Right cardiac atrium (tissue), 5 donors: Measurements from ENCODE around the gene SDHA. TPM values are rescaled to one million over a fixed set of nuclear protein-coding genes. Genes with fewer than 3 reads are reported as not detected.
"Not testable (repeated sequence)": the region's sequence is repeated elsewhere in the genome, so short reads cannot be mapped to it uniquely, and the experiment has no call there.

Experiments used
- ATAC-seq, 2 donors: fragments of 200-7000 bp; cut with Tn5 transposase; one replicate each; pipeline versions ENCODE4 v1.8.0 to v1.9.1; 2020; ENCODE audit warnings: moderate library complexity in 2 of 2, mild to moderate bottlenecking in 1 of 2
- DNase-seq, 3 donors: peaks; one replicate each; pipeline ENCODE4 v3.0.0-alpha.2; 2020
- H3K27ac ChIP-seq: one replicate; pipeline ENCODE4 v1.5.1; 2013; ENCODE audit warnings: mild to moderate bottlenecking, low read length, control low read depth, moderate library complexity
- H3K27me3 ChIP-seq: one replicate; pipeline ENCODE4 v1.6.1; 2013; ENCODE audit not compliant: control insufficient read depth, insufficient read depth
- H3K4me1 ChIP-seq: one replicate; pipeline ENCODE4 v1.6.1; 2013; ENCODE audit warnings: low read length; ENCODE audit not compliant: control insufficient read depth, insufficient read depth
- H3K4me3 ChIP-seq: one replicate; pipeline ENCODE4 v1.5.1; 2013; ENCODE audit warnings: low read length, control low read depth
- H3K9me3 ChIP-seq: one replicate; pipeline ENCODE4 v1.6.1; 2013; ENCODE audit warnings: low read length; ENCODE audit not compliant: control insufficient read depth
- WGBS: extraction: QIAGEN DNeasy Blood & Tissue Kit; methylation state at CpG from one replicate; pipeline ENCODE4 v1.1.7; 2013; 5-methylcytosine and 5-hydroxymethylcytosine counted together
- intact Hi-C, 4 donors: fragments of 100-400 bp; cut with DNase I; formaldehyde crosslinking; loops; one replicate each; pipeline versions ENCODE4 v1.11.0 to v1.14.0; 2022 to 2023
- polyA plus RNA-seq: library from polyadenylated mRNA; stranded (reverse); fragments of 200-250 nt; gene quantifications from one replicate; pipeline ENCODE4 v1.2.3, GENCODE V29; 2013
- total RNA-seq, 4 donors: library from RNA; stranded (reverse); fragmentation: NEBNext Ultra II Directional; extraction: Animal tissue kit (Norgen Biotek cat#: 25700); gene quantifications; one replicate each; pipeline ENCODE4 v1.2.1, GENCODE V29; 2021
- donor health status: healthy with polysubstance abuse.
- donor health status: DM: no; HTN: yes; CAD: no.
- donor health status: DM: no; HTN: no; CAD: no.
- donor health status: DM: no; HTN: yes; CAD: no; lungs with severe emphysema.
- donor health status: DM: yes; HTN: yes; CAD: no.

SDHA gene
- total and polyA plus RNA-seq, 5 donors, result 370 to 605 (median 428) TPM

DNA sequence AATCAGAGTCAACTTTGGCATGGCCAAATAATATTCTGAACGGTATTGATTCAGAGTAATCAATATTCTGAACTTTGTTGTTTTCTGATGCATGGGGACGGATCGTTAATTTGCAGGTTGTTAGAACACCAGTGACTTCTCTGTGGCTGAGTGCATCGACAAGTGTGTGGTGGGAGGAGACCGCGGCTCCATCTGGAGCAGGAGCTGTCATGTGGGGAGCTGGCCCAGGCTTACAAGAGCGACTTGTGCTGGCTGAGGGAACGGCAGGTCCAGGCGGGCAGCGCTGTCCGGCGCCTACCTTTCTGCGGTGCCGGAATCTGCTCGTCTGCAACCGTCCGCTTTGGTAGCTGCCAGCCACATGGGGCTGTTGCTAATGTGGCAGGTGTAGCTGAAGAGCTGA is 9.3 kb downstream of the SDHA start:
- H3K27ac ChIP-seq, H3K27me3 ChIP-seq, ATAC-seq, H3K4me1 ChIP-seq, H3K4me3 ChIP-seq, H3K9me3 ChIP-seq, DNase-seq, intact Hi-C loops: not testable (repeated sequence)
- WGBS, result 94% methylated on average over 16 of the region's 17 CpGs

DNA sequence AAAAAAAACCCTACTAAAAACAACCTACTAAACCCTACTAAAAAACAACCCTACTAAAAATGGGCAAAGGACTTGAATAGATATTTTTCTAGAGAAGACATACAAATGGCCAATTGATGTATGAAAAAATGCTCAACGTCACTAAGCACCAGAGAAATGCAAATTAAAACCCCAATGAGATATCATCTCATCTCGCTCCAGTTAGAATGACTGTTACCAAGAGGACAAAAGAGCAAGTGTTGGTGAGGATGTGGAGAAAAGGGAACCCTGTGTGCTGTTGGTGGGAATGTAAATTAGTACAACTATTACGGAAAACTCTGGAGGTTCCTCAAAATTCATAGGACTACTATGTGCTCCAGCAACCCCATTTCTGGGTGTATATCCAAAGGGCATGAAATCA is 10.8 kb downstream of the SDHA start:
- no peak for ATAC-seq
- DNase-seq, result no peak
- intact Hi-C loops, result no loop called here
- WGBS, result 88% methylated on average over 3 of the region's 3 CpGs
- H3K4me1 ChIP-seq, result no peaks in the 10 kb centered on the region
- H3K9me3 ChIP-seq, result no peaks in the 10 kb centered on the region
- no peak overlapping the region for H3K27ac ChIP-seq
- no peaks in the 10 kb centered on the region for H3K27me3 ChIP-seq
- no peak overlapping the region for H3K4me3 ChIP-seq

DNA sequence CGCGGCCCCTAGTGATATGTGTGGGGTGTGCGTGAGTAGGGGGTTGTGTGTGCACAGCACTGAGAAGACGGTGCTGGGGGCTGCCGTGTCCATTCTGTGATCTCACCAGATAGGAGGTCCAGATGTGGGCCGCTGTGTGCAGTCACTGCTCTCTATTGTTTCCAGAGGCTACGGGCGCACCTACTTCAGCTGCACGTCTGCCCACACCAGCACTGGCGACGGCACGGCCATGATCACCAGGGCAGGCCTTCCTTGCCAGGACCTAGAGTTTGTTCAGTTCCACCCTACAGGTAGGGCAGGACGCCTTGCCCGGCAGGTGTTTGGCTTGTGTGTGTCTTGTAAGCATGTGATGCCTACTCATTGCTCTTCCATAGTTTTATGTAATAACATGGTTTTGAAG is 12.6 kb downstream of the SDHA start:
- DNase-seq, result no peak
- intact Hi-C loops, result no loop called here
- Histone ChIP-seq H3K9me3 (no peaks in the 10 kb centered on the region), H3K27me3 (no peaks in the 10 kb centered on the region), H3K4me1 (no peaks in the 10 kb centered on the region), H3K27ac (no peak overlapping the region), H3K4me3 (no peak overlapping the region)
- ATAC-seq, result peak in 1 of 2 donors; percentile 33
- WGBS, result 95% methylated on average over 14 of the region's 14 CpGs

- H3K4me1 ChIP-seq, result no peaks in the 10 kb centered on the region
- no peaks in the 10 kb centered on the region for H3K9me3 ChIP-seq
- H3K27ac ChIP-seq, result no peak overlapping the region
- DNase-seq, result no peak
- 85% methylated on average over 13 of the region's 13 CpGs for WGBS
- H3K27me3 ChIP-seq, result no peaks in the 10 kb centered on the region
- ATAC-seq, result no peak
- intact Hi-C loops, result no loop called here
- H3K4me3 ChIP-seq, result no peak overlapping the region
These were observed 13.5 kb downstream of the SDHA start for GRCh38 chr5:231661-232060.

GRCh38 chr5:233426-233825 is 15.3 kb downstream of the SDHA start:
- ATAC-seq, intact Hi-C loops: not testable (repeated sequence)

GRCh38 chr5:234450-234849 is 16.3 kb downstream of the SDHA start:
- no peaks in the 10 kb centered on the region for H3K9me3 ChIP-seq
- ATAC-seq (no peak), DNase-seq (no peak)
- H3K4me1 ChIP-seq, result no peaks in the 10 kb centered on the region
- intact Hi-C loops, result no loop called here
- H3K4me3 ChIP-seq, result no peak overlapping the region
- H3K27me3 ChIP-seq, result no peaks in the 10 kb centered on the region
- WGBS, result 92% methylated on average over 8 of the region's 8 CpGs
- H3K27ac ChIP-seq, result no peak overlapping the region

More at GRCh38 chr5:233426-233825, 15.3 kb downstream of the SDHA start:
- H3K27ac ChIP-seq, DNase-seq, H3K4me3 ChIP-seq, H3K4me1 ChIP-seq, H3K27me3 ChIP-seq, H3K9me3 ChIP-seq: not testable (repeated sequence)
- WGBS, result 93% methylated on average over 20 of the region's 20 CpGs

DNA sequence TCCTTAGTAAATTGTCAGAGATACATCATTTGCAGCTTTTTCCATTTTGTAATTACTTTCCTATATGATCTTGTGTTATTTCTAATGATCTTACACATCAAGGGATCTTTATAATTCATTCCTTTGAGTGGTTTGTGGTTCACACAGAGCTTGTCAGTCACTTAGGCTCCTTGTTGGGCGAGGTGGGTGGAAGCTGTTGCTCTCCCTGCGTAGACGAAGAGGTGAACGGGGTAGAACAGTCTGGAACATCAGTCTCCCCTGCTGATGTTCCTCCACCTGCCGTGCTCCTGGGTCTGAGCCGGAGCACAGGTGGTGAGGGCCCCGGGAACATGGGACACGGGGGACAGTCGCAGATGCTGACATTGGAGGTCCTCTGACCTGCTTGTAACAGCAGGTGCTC is 17.4 kb downstream of the SDHA start:
- H3K9me3 ChIP-seq, ATAC-seq, H3K4me3 ChIP-seq, H3K27me3 ChIP-seq, H3K27ac ChIP-seq, H3K4me1 ChIP-seq, intact Hi-C loops, DNase-seq: not testable (repeated sequence)
- 96% methylated on average over 7 of the region's 9 CpGs for WGBS

DNA sequence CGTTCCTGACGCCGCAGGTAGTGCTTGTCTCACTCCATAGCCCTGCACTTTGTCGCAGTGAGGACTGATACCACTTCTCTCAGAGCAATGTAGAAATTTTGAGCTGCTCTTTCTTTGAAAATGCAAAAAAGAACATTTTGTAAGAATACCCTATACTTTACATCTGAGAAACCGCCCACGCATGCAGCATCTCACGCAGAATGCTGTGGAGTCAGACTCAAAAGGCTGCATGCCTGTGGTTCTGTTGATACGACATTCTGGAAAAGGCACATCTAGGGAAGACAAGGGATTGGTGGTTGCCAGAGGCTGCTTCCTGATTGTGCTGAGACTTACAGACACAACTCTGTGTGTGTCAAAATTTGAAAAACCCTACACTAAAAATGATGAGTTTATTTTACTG is 19.8 kb downstream of the SDHA start:
- H3K27ac ChIP-seq, ATAC-seq, H3K27me3 ChIP-seq, intact Hi-C loops, H3K9me3 ChIP-seq, H3K4me1 ChIP-seq, H3K4me3 ChIP-seq, DNase-seq: not testable (repeated sequence)
- WGBS, result 96% methylated on average over 8 of the region's 8 CpGs

- peak in 1 of 2 donors; percentile 43 for ATAC-seq
- H3K9me3 ChIP-seq, H3K4me1 ChIP-seq, DNase-seq, H3K27ac ChIP-seq, H3K4me3 ChIP-seq, H3K27me3 ChIP-seq, intact Hi-C loops: not testable (repeated sequence)
- WGBS, result 87% methylated on average over 7 of the region's 7 CpGs
These were observed 22.4 kb downstream of the SDHA start for GRCh38 chr5:240550-240949.

GRCh38 chr5:241045-241669 is 23.0 kb downstream of the SDHA start:
- H3K27me3 ChIP-seq, H3K4me1 ChIP-seq, H3K9me3 ChIP-seq, DNase-seq, H3K27ac ChIP-seq, intact Hi-C loops, H3K4me3 ChIP-seq: not testable (repeated sequence)
- peak in 1 of 2 donors; percentile 28 for ATAC-seq
- 93% methylated on average over 13 of the region's 13 CpGs for WGBS

- H3K9me3 ChIP-seq, H3K4me1 ChIP-seq, H3K4me3 ChIP-seq, H3K27ac ChIP-seq, H3K27me3 ChIP-seq, DNase-seq, intact Hi-C loops, ATAC-seq: not testable (repeated sequence)
- WGBS, result 75% methylated on average over 12 of the region's 12 CpGs
These were observed 25.7 kb downstream of the SDHA start for GRCh38 chr5:243683-244367.
